Embryonic facial prominence (tissue), 1 donor: Measurements from ENCODE around the gene DEFB124.
"Not testable (repeated sequence)": the region's sequence is repeated elsewhere in the genome, so short reads cannot be mapped to it uniquely, and the experiment has no call there.

ENCODE experiments used
- DNase-seq: peaks from one replicate; pipeline ENCODE4 v3.0.0-alpha.2; 2016; ENCODE audit errors: extremely low spot score

DEFB124 gene

DNA sequence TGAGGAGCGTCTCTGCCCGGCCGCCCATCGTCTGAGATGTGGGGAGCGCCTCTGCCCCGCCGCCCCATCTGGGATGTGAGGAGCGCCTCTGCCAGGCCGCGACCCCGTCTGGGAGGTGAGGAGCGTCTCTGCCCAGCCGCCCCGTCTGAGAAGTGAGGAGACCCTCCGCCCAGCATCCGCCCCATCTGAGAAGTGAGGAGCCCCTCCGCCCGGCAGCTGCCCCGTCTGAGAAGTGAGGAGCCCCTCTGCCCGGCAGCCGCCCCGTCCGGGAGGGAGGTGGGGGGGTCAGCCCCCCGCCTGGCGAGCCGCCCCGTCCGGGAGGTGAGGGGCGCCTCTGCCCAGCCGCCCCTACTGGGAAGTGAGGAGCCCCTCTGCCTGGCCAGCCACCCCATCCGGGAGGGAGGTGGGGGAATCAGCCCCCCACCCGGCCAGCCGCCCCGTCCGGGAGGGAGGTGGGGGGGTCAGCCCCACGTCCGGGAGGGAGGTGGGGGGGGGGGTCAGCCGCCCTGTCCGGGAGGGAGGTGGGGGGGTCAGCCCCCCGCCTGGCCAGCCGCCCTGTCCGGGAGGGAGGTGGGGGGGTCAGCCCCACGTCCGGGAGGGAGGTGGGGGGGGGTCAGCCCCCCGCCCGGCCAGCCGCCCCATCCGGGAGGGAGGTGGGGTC, 47.9 kb downstream of the DEFB124 start:
- not testable (repeated sequence) for DNase-seq

DNA sequence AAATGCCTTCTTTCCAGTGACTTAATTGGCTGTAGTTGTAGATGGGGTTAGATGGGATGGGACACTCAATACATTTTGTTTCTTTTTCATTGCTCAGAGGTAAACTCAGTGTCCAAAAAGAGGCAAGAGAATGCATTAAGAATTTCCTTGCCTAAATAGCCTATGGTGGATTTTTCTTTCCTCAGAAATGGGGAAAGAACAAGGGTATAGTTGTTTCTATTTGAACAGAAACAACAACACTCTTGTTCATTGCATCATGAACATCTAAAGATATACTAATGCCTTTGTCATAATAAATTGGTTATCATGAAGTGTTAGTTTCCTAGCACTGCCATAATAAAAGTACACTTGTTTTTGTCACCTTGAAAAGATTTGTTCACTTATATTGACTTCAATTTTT, 49.1 kb downstream of the DEFB124 start:
- DNase-seq = no peak

DNA sequence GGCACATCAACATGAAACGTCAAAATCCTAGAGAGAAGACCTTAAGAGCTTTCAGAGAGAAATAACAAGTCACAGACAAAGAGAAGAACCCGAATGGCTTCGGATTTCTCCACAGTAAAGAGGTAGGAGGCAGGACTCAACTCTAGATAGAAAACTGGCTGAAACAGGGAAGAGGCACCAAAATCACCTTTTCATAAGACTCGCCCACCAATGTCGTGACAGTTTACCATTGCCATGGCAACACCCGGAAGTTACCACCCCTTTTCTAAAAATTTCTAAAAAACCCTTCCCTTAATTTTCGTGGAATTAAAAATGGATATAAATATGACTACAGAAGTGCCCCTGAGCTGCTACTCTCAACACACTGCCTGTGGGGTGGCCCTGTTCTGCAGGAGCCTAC, 56.6 kb downstream of the DEFB124 start:
- no peak for DNase-seq

DNA sequence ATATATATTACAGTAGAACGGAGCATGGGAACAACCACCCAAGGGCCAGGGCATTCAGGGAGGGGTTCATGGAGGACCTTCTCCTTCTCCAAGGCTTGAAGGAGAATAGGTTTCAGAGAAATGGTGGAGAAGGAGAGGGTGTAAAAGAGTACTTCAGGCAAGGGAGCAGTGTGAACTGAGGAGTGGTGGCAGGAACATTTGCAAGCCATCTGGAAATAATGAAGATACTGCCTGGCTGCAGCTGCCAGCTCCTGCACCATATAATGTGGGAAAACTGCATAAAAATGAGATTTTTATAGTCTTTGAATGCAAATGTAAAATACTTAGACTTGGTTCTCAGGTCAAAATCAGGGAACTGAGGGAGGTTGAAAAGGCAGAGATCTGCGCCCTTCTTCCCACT, 59.3 kb downstream of the DEFB124 start:
- no peak for DNase-seq
